ENCODE data around the gene SPP1. TPM values are rescaled to one million over a fixed set of nuclear protein-coding genes. Genes with fewer than 3 reads are reported as not detected.

Gene SPP1
- total and polyA plus RNA-seq, 10 of the 15 experiments (the other 5 are each of a cell fraction or from before 2014, with no cell fraction given): 0.05 to 1.1 (median 0.39) TPM; not detected in 6

GRCh38 chr4:87937523-87937922 lies 38.0 kb upstream of the SPP1 start (continued):
- no peak for TF ChIP-seq ZNF687 (IDR thresholded peaks at IDR 0.05)
- TF ChIP-seq SKIL (IDR thresholded peaks at IDR 0.05; ENCODE audit: low read depth, poor library complexity, severe bottlenecking): no peak
- no peak for TF ChIP-seq HDGF (IDR thresholded peaks at IDR 0.05)

GRCh38 chr4:87938746-87939145 lies 36.8 kb upstream of the SPP1 start:
- intact Hi-C loops (cut with micrococcal nuclease; ENCODE audit: unreplicated experiment) (loop anchor here (1.0 kb wide), 1 partner anchor 12 kb away; no protein-coding TSS in a partner anchor), in situ Hi-C loops (cut with MboI) (no loop called here)
- Histone ChIP-seq H3K36me3 (ENCODE audit: control insufficient read depth in 2 of 2, insufficient read depth in 2 of 2, low read length in 1 of 2) (no peaks in the 10 kb centered on the region), H3K9ac (ENCODE audit: control insufficient read depth, insufficient read depth, low read length) (no peak overlapping the region), H3K9me3 (replicated peaks; ENCODE audit: control insufficient read depth, insufficient read depth, low read length) (no peaks in the 10 kb centered on the region), H3K27me3 (replicated peaks in 1 of 2; ENCODE audit: control insufficient read depth in 2 of 2, insufficient read depth in 2 of 2, low read length in 1 of 2) (no peaks in the 10 kb centered on the region), H3K4me2 (ENCODE audit: control insufficient read depth, insufficient read depth) (no peak overlapping the region), H3K27ac (ENCODE audit: control insufficient read depth, insufficient read depth) (no peak overlapping the region), H3K4me1 (ENCODE audit: control insufficient read depth, insufficient read depth, low read length) (no peaks in the 10 kb centered on the region), H3K4me3 (no peak overlapping the region), H2AFZ (ENCODE audit: control insufficient read depth, low read depth, low read length) (no peak overlapping the region), H4K20me1 (ENCODE audit: control insufficient read depth, insufficient read depth) (no peaks in the 10 kb centered on the region), H3K79me2 (ENCODE audit: control insufficient read depth, insufficient read depth, low read length) (no peaks in the 10 kb centered on the region)
- ChIA-PET CTCF (no interaction called here), RAD21 (ENCODE audit: unreplicated experiment) (no interaction called here), SMC1A (ENCODE audit: uncharacterized antibody, unreplicated experiment) (no interaction called here), POLR2A (no interaction called here)
- DNase-seq (ENCODE audit: low read depth, low spot score): no peak
- ATAC-seq: no peak
- FAIRE-seq: no peak
- no peak for TF ChIP-seq MYC (IDR thresholded peaks at IDR 0.05; ENCODE audit: insufficient read depth, insufficient read length, insufficient replicate concordance, low read length, severe bottlenecking)
- TF ChIP-seq CHD1 (IDR thresholded peaks at IDR 0.05; ENCODE audit: low read depth, low read length): no peak
- no peak for TF ChIP-seq SMC3 (IDR thresholded peaks at IDR 0.05; ENCODE audit: borderline replicate concordance, low read length)
- TF ChIP-seq PAX5 (IDR thresholded peaks at IDR 0.05; ENCODE audit: borderline replicate concordance, low read depth, low read length): no peak
- TF ChIP-seq SMARCA5 (IDR thresholded peaks at IDR 0.05): no peak
- TF ChIP-seq CBX5 (IDR thresholded peaks at IDR 0.05; ENCODE audit: low read depth): no peak
- TF ChIP-seq HDAC2 (IDR thresholded peaks at IDR 0.05): no peak
- TF ChIP-seq ZNF274 (IDR thresholded peaks at IDR 0.05; ENCODE audit: insufficient read depth, insufficient read length): no peak
- no peak for TF ChIP-seq BHLHE40 (IDR thresholded peaks at IDR 0.05; ENCODE audit: borderline replicate concordance in 1 of 2, low read depth in 2 of 2, low read length in 1 of 2)
- TF ChIP-seq ESRRA (IDR thresholded peaks at IDR 0.05; ENCODE audit: low read length): no peak
- no peak for TF ChIP-seq IKZF2 (IDR thresholded peaks at IDR 0.05)
- BruUV-seq (replicated peaks): no TSS peak

All from GM12878 (cell line).